Muscle layer of colon (tissue), 2 donors: Measurements from ENCODE around the gene NAA25.
"Not testable (repeated sequence)": the region's sequence is repeated elsewhere in the genome, so short reads cannot be mapped to it uniquely, and the experiment has no call there.

ENCODE experiments used
- H3K27ac ChIP-seq: one replicate; pipeline ENCODE4 v1.7.0; 2013; ENCODE audit warnings: low read depth, mild to moderate bottlenecking, low read length, moderate library complexity
- H3K27me3 ChIP-seq, 2 donors: one replicate each; pipeline ENCODE4 v1.7.0; 2013; ENCODE audit warnings: low read length in 2 of 2, mild to moderate bottlenecking in 2 of 2; ENCODE audit not compliant: insufficient read depth in 2 of 2, control insufficient read depth in 1 of 2
- H3K36me3 ChIP-seq: one replicate; pipeline ENCODE4 v1.7.0; 2013; ENCODE audit warnings: mild to moderate bottlenecking, low read length; ENCODE audit not compliant: insufficient read depth
- H3K4me1 ChIP-seq: one replicate; pipeline ENCODE4 v1.7.0; 2013; ENCODE audit warnings: mild to moderate bottlenecking, low read length; ENCODE audit not compliant: insufficient read depth
- H3K4me3 ChIP-seq, 2 donors: one replicate each; pipeline ENCODE4 v1.7.0; 2013; ENCODE audit warnings: low read length in 2 of 2, low read depth in 1 of 2, mild to moderate bottlenecking in 1 of 2, moderate library complexity in 1 of 2
- H3K9ac ChIP-seq: one replicate; pipeline ENCODE4 v1.7.0; 2013; ENCODE audit warnings: low read length
- H3K9me3 ChIP-seq: one replicate; pipeline ENCODE4 v1.7.0; 2013; ENCODE audit warnings: mild to moderate bottlenecking, low read length
- donor health status: abdominal sarcoma.
- donor health status: Adenocarcinoma of cecum.

Gene NAA25

GRCh38 chr12:112012775-112013600 is 95.6 kb downstream of the NAA25 start, which contains the start of the genes ERP29 and TMEM116:
TSS of gene ERP29 (plus strand) at chr12:112013426. CDS start at chr12:112013466, 40 bp downstream.
TSS of gene TMEM116 (minus strand) at chr12:112013165. CDS start at chr12:112005270, 7,895 bp downstream.
- Histone ChIP-seq H3K27ac (peak within 1 kb of the TSS; percentile 99), H3K4me1 (peaks cover 27% of the 10 kb centered on the region), H3K9ac (peak within 1 kb of the TSS; percentile 99), H3K9me3 (no peaks in the 10 kb centered on the region), H3K27me3 (no peaks in the 10 kb centered on the region), H3K4me3 (peak within 1 kb of the TSS; percentile 94), H3K36me3 (peaks cover 10% of the 10 kb centered on the region)

DNA sequence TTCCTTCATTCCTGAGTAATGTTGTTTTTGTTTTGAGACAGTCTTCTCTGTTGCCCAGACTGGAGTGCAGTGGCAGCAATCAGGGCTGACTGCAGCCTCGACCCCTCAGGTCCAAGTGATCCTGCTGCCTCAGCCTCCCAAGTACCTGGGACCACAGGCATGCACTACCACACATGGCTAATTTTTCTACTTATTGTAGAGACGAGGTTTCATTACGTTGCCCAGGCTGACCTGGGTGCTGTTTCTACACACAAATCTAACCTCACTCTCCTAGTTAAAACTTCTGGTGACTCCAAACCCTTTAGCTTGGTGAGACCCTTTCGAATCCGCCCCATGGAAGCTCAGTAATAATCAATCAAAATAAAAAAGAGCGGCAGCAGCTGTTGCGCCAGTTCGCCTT is 96.9 kb downstream of the NAA25 start:
- Histone ChIP-seq H3K9me3 (no peaks in the 10 kb centered on the region), H3K4me3 (peak overlapping the region in 1 of 2 donors; percentile 90), H3K9ac (no peak overlapping the region), H3K27me3 (no peaks in the 10 kb centered on the region), H3K27ac (no peak overlapping the region), H3K36me3 (peaks cover 10% of the 10 kb centered on the region), H3K4me1 (peaks cover 27% of the 10 kb centered on the region)

GRCh38 chr12:112010415-112011344 is 97.9 kb downstream of the NAA25 start:
- H3K4me1 ChIP-seq, result peaks cover 25% of the 10 kb centered on the region
- H3K27me3 ChIP-seq, result no peaks in the 10 kb centered on the region
- H3K9me3 ChIP-seq, result no peaks in the 10 kb centered on the region
- peaks cover 3% of the 10 kb centered on the region for H3K36me3 ChIP-seq
- no peak overlapping the region for H3K27ac ChIP-seq
- H3K9ac ChIP-seq, result no peak overlapping the region
- no peak overlapping the region for H3K4me3 ChIP-seq

DNA sequence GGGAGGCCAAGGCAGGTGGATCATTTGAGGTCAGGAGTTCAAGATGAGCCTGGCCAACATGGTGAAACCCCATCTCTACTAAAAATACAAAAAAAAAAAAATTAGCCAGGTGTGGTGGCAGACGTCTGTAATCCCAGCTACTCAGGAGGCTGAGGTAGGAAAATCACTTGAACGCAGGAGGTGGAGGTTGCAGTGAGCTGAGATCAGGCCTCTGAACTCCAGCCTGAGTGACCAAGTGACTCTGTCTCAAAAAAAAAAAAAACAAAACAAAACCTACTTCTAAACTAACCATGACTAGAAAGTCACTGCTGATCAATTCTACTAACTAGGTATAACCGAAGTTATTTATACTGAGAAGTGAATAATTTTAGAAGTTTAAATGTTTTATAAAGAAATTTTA is 99.0 kb downstream of the NAA25 start:
- H3K4me3 ChIP-seq, H3K27ac ChIP-seq, H3K9ac ChIP-seq, H3K27me3 ChIP-seq, H3K36me3 ChIP-seq, H3K9me3 ChIP-seq: not testable (repeated sequence)
- H3K4me1 ChIP-seq, result peaks cover 19% of the 10 kb centered on the region

DNA sequence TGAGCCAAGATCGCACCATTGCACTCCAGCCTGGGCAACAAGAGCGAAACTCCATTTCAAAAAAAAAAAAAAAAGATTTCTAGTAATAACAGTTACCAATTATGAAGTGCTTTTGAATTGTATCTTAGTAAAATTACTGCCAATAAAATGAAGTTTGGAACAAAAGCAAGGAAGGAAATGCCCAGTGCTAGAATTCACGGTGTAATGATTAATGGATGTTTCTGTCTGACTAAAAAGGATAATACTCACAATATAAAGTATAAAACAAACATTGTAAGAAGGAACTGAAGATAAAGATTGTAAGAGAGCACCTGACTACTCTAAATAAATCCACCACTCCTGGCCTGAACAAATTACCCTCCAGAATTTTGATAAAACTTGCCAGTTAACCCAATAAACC is 99.7 kb downstream of the NAA25 start:
- H3K27ac ChIP-seq, result no peak overlapping the region
- H3K36me3 ChIP-seq, result no peaks in the 10 kb centered on the region
- H3K4me3 ChIP-seq, result no peak overlapping the region
- no peaks in the 10 kb centered on the region for H3K9me3 ChIP-seq
- peaks cover 14% of the 10 kb centered on the region for H3K4me1 ChIP-seq
- no peak overlapping the region for H3K9ac ChIP-seq
- H3K27me3 ChIP-seq, result no peaks in the 10 kb centered on the region

DNA sequence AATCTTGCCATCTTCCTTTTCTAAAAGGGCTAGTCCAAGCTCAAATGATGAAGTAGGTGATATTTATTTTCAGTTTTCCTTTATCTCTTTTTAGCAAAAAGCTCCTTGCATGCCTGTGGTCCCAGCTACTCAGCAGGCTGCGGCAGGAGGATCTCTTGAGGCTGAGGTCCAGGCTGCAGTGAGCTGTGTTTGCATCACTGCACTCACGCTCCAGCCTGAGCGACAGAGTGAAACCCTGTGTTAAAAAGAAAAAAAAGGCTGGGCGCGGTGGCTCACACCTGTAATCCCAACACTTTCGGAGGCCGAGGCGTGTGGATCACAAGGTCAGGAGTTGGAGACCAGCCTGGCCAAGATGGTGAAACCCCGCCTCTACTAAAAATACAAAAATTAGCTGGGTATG is 100.6 kb downstream of the NAA25 start:
- no peaks in the 10 kb centered on the region for H3K36me3 ChIP-seq
- H3K4me3 ChIP-seq, result no peak overlapping the region
- H3K27me3 ChIP-seq, result no peaks in the 10 kb centered on the region
- H3K27ac ChIP-seq, result no peak overlapping the region
- H3K4me1 ChIP-seq, result peaks cover 14% of the 10 kb centered on the region
- H3K9me3 ChIP-seq, result no peaks in the 10 kb centered on the region
- H3K9ac ChIP-seq, result no peak overlapping the region

DNA sequence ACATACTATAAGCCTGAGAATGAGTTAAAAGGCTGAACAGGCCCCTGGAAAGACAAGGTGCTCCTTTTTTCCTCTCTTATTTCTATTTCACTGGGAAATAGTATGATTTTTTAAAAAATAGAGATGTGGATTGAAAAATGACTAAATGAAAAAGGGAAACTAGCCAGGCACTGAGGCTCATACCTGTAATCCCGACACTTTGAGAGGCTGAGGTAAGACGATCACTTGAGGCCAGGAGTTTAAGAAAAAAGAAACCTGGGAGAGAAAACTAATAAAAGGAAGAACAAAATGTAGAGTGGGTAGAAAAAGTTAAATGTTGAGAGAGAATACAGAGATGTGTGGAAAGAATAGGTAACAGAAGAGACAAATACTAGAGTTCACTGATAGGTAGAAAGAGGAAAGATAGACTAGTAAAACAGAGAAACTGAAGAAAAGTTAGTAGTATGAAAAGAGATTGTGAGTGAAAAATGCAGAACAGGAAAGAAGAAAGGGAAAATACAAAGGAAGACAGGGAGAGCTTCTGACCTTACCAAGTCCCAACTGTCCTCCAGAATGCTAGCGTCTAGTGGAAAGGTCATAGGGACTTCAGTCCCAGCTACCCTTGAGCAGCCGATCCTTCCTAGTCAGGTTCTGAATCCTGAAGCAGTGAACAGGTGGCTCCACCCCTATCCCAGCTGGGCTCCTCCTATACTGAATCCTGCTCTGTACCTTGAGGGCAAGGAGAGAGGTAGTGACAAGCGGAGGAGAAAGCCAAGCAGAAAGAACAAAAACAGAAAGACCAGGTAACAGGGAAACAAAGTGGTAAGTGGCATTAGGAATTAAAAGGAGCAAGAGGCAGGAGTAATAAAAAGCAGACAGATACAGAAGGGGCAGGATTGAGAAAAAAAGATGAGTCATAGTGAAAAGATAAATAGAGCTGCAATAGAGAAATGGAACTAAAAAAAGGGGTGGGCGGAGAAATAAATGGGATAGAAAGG is 102.9 kb downstream of the NAA25 start:
- no peaks in the 10 kb centered on the region for H3K4me1 ChIP-seq
- no peak overlapping the region for H3K9ac ChIP-seq
- no peak overlapping the region for H3K4me3 ChIP-seq
- no peaks in the 10 kb centered on the region for H3K27me3 ChIP-seq
- H3K27ac ChIP-seq, result no peak overlapping the region
- no peaks in the 10 kb centered on the region for H3K36me3 ChIP-seq
- no peaks in the 10 kb centered on the region for H3K9me3 ChIP-seq

DNA sequence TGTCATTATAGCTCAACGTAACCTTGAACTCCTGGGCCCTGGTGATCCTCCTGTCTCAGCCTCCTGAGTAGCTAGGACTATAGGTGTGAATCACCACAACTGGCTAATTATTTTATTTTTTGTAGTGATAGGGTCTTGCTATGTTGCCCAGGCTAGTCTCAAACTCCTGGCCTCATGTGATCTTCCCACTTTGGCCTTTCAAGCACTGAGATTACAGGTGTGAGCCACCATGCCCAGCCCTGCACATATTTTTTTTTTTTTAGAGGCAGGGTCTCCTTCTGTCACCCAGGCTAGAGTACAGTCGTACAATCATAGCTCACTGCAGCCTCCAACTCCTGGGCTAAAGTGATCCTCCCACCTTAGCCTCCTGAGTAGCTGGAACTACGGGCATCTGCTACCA is 104.5 kb downstream of the NAA25 start:
- no peaks in the 10 kb centered on the region for H3K4me1 ChIP-seq
- H3K9ac ChIP-seq, result no peak overlapping the region
- H3K9me3 ChIP-seq, result no peaks in the 10 kb centered on the region
- no peaks in the 10 kb centered on the region for H3K36me3 ChIP-seq
- no peaks in the 10 kb centered on the region for H3K27me3 ChIP-seq
- no peak overlapping the region for H3K27ac ChIP-seq
- H3K4me3 ChIP-seq, result no peak overlapping the region

DNA sequence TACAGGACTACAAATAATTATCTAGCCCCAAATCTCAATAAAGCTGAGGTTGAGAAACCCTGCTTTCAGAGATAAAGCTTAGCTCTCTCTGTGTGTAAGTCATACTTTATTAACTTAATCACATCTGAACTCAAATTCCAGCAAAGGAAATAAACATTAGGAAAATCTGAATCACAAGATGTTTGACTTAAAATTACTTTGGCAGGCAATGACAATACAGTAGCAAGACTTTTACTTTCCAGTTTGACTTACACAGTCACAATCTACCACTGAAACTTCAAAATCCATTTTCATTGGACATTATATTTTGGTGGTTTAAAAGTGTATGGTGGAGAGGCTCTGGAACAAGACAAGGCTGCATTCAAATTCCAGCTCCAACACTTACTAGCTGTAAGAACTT is 107.0 kb downstream of the NAA25 start:
- Histone ChIP-seq H3K4me3 (no peak overlapping the region), H3K36me3 (no peaks in the 10 kb centered on the region), H3K27ac (no peak overlapping the region), H3K4me1 (no peaks in the 10 kb centered on the region), H3K9me3 (no peaks in the 10 kb centered on the region), H3K9ac (no peak overlapping the region), H3K27me3 (no peaks in the 10 kb centered on the region)

DNA sequence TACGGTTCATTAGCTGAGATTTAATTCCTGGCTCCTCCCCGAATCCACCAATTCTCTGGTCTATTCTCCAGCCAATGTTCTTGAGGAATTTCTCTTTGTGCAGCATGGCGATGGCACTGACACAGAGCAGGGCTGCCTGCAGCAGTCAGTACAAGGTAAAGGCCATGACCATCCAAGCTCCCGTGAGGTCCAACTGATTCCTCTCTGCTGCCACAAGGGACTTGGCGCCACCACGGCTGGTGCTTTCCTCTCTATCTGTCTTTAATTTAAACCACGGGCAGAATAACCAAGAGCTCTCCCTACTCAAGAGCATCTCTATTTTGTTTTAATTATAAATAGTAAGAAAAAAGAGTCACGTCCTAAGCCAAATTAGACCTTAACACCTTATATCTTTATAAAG is 107.8 kb downstream of the NAA25 start:
- no peak overlapping the region for H3K9ac ChIP-seq
- no peaks in the 10 kb centered on the region for H3K4me1 ChIP-seq
- H3K27ac ChIP-seq, result no peak overlapping the region
- no peaks in the 10 kb centered on the region for H3K27me3 ChIP-seq
- H3K9me3 ChIP-seq, result no peaks in the 10 kb centered on the region
- no peak overlapping the region for H3K4me3 ChIP-seq
- H3K36me3 ChIP-seq, result no peaks in the 10 kb centered on the region

DNA sequence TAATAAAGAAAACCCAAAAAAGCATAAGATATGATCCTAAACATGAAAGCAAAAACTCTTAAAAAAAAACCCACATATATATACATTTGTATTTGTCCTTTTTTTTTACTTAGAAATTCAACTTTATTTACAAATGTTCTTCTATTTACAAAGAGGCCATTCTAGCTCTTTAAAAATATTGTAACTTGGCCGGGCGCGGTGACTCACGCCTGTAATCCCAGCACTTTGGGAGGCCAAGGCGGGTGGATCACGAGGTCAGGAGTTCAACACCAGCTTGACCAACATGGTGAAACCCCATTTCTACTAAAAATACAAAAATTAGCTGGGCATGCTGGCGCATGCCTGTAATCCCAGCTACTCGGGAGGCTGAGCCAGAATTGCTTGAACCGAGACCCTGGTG is 109.5 kb downstream of the NAA25 start:
- not testable (repeated sequence) for H3K4me3 ChIP-seq, H3K36me3 ChIP-seq, H3K27ac ChIP-seq, H3K9me3 ChIP-seq, H3K27me3 ChIP-seq, H3K4me1 ChIP-seq, H3K9ac ChIP-seq
